GM19395 (cell line): ENCODE measurements around the gene MVP.
"Not testable (repeated sequence)": the region's sequence is repeated elsewhere in the genome, so short reads cannot be mapped to it uniquely, and the experiment has no call there.

Experiments
- ATAC-seq: cut with Tn5 transposase; IDR thresholded peaks from one replicate; pipeline ENCODE4 v1.9.1; 2021; ENCODE audit warnings: mild to moderate bottlenecking, moderate library complexity; ENCODE audit not compliant: unreplicated experiment

MVP gene

DNA sequence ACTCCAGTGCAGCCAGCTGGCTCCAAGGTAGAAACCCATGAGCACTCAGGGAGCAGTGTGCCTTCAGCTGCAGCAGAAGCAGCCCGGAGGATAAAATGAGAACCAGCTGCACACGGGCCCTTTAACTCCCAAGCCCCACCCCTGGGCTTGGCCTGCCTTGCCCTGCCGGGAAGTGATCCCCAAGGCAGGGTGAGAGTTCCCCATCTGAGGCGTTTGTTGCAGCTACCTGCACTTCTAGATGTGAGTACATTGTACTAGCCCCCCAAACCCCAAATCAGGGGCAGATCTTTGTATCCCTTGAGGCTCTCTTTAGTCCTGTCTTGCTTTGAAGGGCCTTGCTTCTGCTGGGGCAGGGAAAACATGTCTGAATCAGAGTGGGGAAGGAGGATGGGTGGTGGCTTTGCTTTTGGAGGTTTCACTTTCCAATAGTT is at the start of gene MVP:
Gene MVP (plus strand): TSS at position 192 of the 431 bp plus-strand sequence. CDS start 10,088 bp downstream, outside the sequence.
- no peak for ATAC-seq

- ATAC-seq: not testable (repeated sequence)
These were observed 47.9 kb upstream of the MVP start for GRCh38 chr16:29772330-29772729.

GRCh38 chr16:29774730-29775129 is 45.5 kb upstream of the MVP start:
- no peak for ATAC-seq

DNA sequence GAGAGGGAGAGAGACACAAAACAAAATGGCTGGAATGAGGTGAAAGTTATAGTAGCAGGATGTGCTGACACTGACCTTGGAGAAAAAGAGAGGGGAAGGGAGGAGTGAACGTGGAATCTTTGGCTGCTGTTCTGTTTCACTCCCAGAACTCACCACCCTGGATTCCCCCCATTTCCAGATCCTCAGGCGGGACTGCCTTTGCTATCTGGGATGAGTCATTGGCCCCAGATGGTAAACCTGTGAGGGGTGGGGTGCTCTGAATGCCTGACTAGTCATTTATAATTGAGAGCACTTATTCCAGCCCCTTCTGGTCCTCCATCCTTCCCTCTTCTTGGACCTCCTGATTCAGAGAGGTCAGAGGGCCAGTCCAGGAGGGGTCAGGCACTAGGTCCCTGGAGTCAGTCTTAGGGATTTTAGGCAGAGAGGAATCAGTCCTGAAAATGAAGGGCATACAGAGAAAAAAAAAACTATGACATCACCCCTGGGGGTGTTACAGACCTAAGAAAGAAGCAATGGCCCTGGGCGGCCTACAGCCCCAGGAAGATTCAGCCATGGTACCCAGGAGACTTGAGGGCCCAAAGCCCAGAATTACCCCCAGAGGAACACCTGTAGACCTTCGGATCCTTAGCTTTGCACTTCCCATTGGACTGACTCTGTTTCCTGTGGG is 44.4 kb upstream of the MVP start:
- no peak for ATAC-seq

DNA sequence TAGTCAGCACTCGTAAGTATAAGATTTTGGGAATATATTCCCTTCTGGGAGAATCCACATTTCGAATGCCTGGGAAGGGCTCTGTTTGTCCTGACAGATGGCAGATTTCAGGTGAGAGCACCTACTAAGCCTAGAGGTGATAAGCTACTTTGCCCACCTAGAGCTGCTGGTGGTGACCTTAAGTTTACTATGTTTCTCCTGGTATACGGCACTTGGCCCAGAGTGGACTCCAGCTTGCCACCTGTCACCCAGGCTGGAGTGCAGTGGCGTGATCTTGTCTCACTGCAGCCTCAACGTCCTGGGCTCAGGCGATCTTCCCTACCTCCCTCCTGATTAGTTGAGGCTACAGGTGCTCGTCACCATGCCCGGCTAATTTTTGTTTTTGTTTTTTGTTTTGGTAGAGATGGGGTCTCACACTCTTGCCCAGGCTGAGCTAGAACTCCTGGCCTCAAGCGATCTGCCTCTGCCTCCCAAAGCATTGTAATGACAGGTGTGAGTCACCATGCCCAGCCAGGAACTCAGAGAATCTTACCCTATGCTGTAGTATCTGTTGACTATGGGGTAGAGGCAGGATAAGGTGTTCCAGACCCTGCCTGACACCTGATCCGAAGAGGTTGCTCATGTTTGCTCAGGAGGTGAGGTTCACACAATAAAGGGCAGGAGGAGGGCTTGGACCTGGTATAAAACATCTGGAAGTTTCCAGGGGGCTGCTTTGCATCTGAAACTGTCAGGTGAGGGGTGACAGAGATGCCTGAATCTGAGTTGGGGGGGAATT is 42.5 kb upstream of the MVP start, which contains the start of gene ZG16:
Gene ZG16 (plus strand): TSS at position 681 of the 775 bp plus-strand sequence. CDS start 1,011 bp downstream, outside the sequence.
- ATAC-seq: no peak

GRCh38 chr16:29779474-29779873 is 40.8 kb upstream of the MVP start:
- ATAC-seq: no peak

- ATAC-seq: not testable (repeated sequence)
These were observed 36.9 kb upstream of the MVP start for GRCh38 chr16:29783094-29783953.

GRCh38 chr16:29784157-29784556 is 36.1 kb upstream of the MVP start:
- no peak for ATAC-seq

DNA sequence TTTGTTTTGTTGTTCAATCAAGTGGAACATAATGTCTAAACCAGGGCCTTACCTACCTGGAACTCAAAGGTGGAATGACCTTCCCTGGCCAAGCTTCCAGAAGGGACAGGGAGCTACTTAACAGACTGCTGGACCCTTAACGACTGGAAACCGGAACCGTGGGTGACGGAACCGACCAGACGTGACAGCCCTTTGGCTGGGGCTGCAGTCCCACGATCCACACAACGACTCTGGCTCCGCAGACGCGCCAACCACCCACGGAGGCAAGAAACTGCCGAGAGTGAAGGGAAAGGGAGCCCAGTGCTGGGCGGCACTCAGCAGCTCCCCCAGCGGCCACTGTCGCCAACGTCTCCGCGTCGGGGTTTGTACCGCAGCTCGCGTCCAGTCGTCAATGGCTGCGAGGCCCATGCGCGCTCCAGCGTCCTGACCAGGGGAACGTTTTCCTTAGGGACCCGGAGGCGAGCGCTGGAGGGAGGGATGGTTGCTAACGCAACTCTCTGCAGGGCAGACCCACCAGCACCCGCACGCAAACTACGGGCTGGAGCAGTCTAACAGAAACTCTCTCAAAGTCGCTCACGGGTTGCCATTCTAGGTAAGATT is 35.3 kb upstream of the MVP start:
- no peak for ATAC-seq

- not testable (repeated sequence) for ATAC-seq
These were observed 33.1 kb upstream of the MVP start for GRCh38 chr16:29787155-29787554.

- ATAC-seq: no peak
These were observed 30.5 kb upstream of the MVP start for GRCh38 chr16:29789775-29790182.

- ATAC-seq: peak; percentile 90
These were observed 29.9 kb upstream of the MVP start, which contains the start of gene KIF22 for GRCh38 chr16:29790183-29790948. TSS of gene KIF22 (plus strand) at chr16:29790751. CDS start at chr16:29790760, 9 bp downstream.

DNA sequence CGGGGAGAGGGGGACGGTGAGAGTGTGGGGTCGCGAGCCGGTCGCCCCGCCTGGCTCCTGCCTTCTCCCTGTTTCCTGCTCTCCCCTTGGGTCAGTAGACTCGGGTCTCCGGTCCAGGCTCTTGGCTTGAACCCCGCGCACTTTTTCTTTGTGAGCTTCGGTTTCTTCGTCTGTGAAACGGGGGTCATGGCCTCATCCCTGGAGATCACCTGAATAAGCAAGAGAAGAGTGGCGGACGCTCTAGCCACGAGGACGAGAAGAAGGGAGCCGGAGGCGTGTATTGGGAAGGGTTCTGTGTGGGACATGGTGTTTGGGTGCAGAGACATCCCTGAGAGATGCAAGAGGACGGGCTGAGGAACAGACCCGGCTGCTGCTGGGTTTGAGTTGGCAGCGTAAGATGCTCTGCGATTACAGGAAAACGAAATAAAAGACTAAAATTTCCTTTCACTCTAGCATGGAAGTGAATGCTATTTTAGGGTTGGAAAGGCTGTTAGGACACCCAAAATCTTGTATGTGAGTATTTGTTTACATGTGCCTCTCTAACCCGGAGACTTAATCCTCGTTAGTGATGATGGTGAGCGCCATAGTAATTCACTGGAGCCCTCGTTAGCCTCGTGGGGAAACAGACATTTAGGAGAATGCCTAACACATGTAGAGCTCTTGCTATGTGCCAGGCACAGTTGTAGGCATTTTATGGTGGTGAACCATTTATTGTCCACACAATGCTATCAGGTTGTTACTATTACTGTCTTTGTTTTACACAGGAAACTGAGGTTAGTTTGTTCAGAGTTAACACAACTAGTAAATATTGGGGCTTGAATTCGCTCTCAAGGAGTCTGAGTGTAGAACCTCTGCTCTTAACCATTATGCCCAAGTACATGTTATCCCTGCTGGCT is 29.1 kb upstream of the MVP start:
- no peak for ATAC-seq

DNA sequence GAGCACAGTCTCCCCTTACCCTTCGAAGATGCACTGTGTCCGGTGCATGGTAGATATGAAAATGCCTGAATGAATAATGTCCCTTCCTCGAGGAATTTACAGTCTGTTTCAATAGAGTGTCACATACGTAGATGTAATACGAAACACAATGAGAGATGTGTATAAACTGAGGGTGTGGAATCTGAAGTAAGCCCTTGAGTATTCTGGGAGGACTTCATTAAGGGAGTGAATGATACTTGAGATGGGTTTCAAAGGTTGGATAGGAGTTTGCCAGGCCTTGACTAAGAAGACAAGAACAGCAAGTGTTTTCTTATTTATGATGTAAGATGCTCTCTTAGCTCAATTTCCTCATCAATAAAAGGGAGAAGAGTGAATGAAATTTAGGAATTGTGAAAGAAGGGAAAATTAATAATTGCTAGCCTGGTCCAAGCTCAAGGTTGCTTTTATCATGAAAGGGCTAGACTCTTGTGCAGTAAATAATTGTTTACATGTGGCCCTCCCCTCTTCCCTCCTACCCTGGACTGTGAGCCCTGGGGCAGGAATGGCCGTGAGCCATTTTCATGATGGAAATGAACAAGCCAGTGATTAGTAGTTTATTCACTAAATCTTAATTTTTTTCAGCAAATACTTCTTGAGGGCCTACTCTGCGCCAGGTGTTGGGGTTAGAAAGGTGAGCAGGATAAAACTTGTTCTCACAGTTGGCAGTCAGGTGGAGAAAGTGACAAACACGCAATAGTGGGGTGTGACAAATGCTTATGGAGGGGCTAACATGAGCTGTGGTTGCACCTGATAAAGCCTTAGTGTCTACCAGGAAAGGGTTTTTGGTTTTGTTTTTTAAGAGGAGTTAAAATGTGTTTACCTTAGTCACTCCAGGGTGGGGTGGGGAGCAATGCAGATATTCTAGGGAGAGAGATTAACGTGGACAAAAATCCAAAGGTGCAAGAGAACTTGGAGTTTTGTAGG is 28.1 kb upstream of the MVP start:
- ATAC-seq: no peak

DNA sequence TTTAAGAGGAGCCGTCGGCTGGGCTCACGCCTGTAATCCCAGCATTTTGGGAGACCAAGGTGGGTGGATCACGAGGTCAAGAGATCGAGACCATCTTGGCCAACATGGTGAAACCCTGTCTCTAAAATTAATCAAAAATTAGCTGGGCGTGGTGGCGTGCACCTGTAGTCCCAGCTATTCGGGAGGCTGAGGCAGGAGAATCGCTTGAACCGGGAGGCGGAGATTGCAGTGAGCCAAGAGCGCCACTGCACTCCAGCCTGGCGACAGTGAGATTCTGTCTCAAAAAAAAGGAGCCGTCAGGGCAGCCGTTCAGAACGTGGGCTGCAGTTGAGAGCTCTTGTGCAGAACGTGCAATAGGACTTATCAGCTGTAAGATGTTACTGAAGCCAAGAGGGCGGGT is 27.1 kb upstream of the MVP start:
- not testable (repeated sequence) for ATAC-seq

DNA sequence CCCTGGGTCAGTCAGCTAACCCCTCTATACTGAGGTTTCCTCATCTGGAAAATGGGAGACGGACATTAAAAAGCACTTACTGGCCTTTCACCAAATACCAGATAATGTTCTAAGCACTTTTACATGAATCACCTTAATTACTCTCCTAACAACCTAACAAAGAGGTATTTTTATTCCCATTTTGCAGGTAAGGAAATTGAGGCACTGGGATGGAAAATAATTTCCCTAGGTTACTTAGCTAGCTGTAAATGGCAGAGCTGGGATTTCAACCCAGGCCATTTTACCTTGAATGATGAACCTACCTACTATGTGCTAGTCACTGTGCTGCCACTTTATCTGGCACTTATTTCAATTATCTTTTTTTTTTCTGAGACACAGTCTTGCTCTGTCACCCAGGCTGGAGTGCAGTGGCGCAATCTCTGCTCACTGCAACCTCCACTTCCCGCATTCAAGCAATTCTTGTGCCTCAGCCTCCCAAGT is 26.0 kb upstream of the MVP start:
- no peak for ATAC-seq

- ATAC-seq: no peak
These were observed 17.8 kb upstream of the MVP start for GRCh38 chr16:29802416-29802935.
